Liver (tissue), 9 donors: ENCODE measurements around the gene PPP3CA. TPM values are rescaled to one million over a fixed set of nuclear protein-coding genes. Genes with fewer than 3 reads are reported as not detected.

Experiments used
- DNase-seq: peaks from one replicate; pipeline ENCODE4 v3.0.0-alpha.2; 2017; ENCODE audit warnings: low spot score
- H3K27ac ChIP-seq, 2 donors: one replicate each; pipeline ENCODE4 v1.7.0; 2013; ENCODE audit warnings: inconsistent platforms in 2 of 2, low read length in 2 of 2, control low read depth in 1 of 2, low read depth in 1 of 2, mild to moderate bottlenecking in 1 of 2
- H3K27me3 ChIP-seq, 4 donors: one replicate each; pipeline versions ENCODE4 v1.6.1 to v1.7.0; 2013; ENCODE audit warnings: low read length in 3 of 4, inconsistent platforms in 1 of 4, mild to moderate bottlenecking in 1 of 4, moderate library complexity in 1 of 4; ENCODE audit not compliant: control insufficient read depth in 4 of 4, insufficient read depth in 4 of 4
- H3K36me3 ChIP-seq, 4 donors: one replicate each; pipeline versions ENCODE4 v1.6.1 to v1.7.0; 2013; ENCODE audit warnings: low read length in 3 of 4, mild to moderate bottlenecking in 3 of 4, low read depth in 1 of 4, moderate library complexity in 1 of 4; ENCODE audit not compliant: control insufficient read depth in 4 of 4, insufficient read depth in 3 of 4
- H3K4me1 ChIP-seq, 4 donors: one replicate each; pipeline versions ENCODE4 v1.6.1 to v1.7.0; 2013; ENCODE audit warnings: low read length in 3 of 4, mild to moderate bottlenecking in 3 of 4, moderate library complexity in 1 of 4; ENCODE audit not compliant: control insufficient read depth in 4 of 4, insufficient read depth in 4 of 4
- H3K4me3 ChIP-seq, 3 donors: one replicate each; pipeline versions ENCODE4 v1.6.1 to v1.7.0; 2013; ENCODE audit warnings: low read length in 3 of 3, control low read depth in 1 of 3, low read depth in 1 of 3, mild to moderate bottlenecking in 1 of 3
- H3K9ac ChIP-seq, 2 donors: one replicate each; pipeline ENCODE4 v1.7.0; 2013; ENCODE audit warnings: low read length in 2 of 2, mild to moderate bottlenecking in 2 of 2, moderate library complexity in 2 of 2, control low read depth in 1 of 2, low read depth in 1 of 2
- H3K9me3 ChIP-seq, 4 donors: one replicate each; pipeline versions ENCODE4 v1.6.1 to v1.7.0; 2013; ENCODE audit warnings: low read length in 3 of 4; ENCODE audit not compliant: control insufficient read depth in 4 of 4
- EGR1 ChIP-seq, 2 donors: IDR thresholded peaks; 2 replicates each; pipeline ENCODE4 v1.6.1; 2016 to 2018; ENCODE audit warnings: antibody characterized with exemption in 2 of 2, low read depth in 2 of 2
- FOXA1 ChIP-seq: IDR thresholded peaks from 2 replicates; pipeline ENCODE4 v1.6.1; 2016; ENCODE audit warnings: antibody characterized with exemption
- FOXA2 ChIP-seq: IDR thresholded peaks from 2 replicates; pipeline ENCODE4 v1.6.1; 2016; ENCODE audit warnings: antibody characterized with exemption
- GABPA ChIP-seq, 2 donors: IDR thresholded peaks in 1 of 2; conservative IDR thresholded peaks in 1 of 2; 2 replicates each; pipeline ENCODE4 v1.6.1; 2016; ENCODE audit warnings: antibody characterized with exemption in 2 of 2, mild to moderate bottlenecking in 1 of 2, moderate library complexity in 1 of 2
- HNF4A ChIP-seq, 2 donors: conservative IDR thresholded peaks; 2 replicates each; pipeline ENCODE4 v1.6.1; 2016; ENCODE audit warnings: antibody characterized with exemption in 2 of 2, mild to moderate bottlenecking in 2 of 2
- HNF4G ChIP-seq: IDR thresholded peaks from 2 replicates; pipeline ENCODE4 v1.6.1; 2016; ENCODE audit warnings: antibody characterized with exemption
- JUND ChIP-seq, 2 donors: IDR thresholded peaks; 2 replicates each; pipeline ENCODE4 v1.6.1; 2016; ENCODE audit warnings: antibody characterized with exemption in 2 of 2
- SP1 ChIP-seq: IDR thresholded peaks from 2 replicates; pipeline ENCODE4 v1.6.1; 2018; ENCODE audit warnings: antibody characterized with exemption, mild to moderate bottlenecking
- TAF1 ChIP-seq: conservative IDR thresholded peaks from 2 replicates; pipeline ENCODE4 v1.6.1; 2016; ENCODE audit warnings: antibody characterized with exemption, mild to moderate bottlenecking
- ZBTB33 ChIP-seq: IDR thresholded peaks from 2 replicates; pipeline ENCODE4 v1.6.1; 2016; ENCODE audit warnings: antibody characterized with exemption
- WGBS: extraction: QIAGEN DNeasy Blood & Tissue Kit; methylation state at CpG from one replicate; pipeline ENCODE4 v1.1.7; 2013; 5-methylcytosine and 5-hydroxymethylcytosine counted together
- polyA plus RNA-seq, 2 donors: library from polyadenylated mRNA; stranded (reverse) in 1 of 2; unstranded in 1 of 2; fragments of 200-250 nt in 1 of 2; fragments of >200 nt in 1 of 2; fragmentation: Nextera tagmentation in 1 of 2; extraction: Ambion mirVana in 1 of 2; gene quantifications; one replicate each; pipeline versions ENCODE4 v1.2.1 to v1.2.3, GENCODE V29; 2013 to 2015
- total RNA-seq, 2 donors: library from RNA; depleted of rRNA; stranded (reverse); fragments of >200 nt; gene quantifications; one replicate each; pipeline ENCODE4 v1.2.3, GENCODE V29; 2014
- TF ChIP-seq, protein P1 (sequence below): IDR thresholded peaks from 2 replicates; pipeline ENCODE4 v1.6.1; 2016; ENCODE audit warnings: antibody characterized with exemption, mild to moderate bottlenecking
- TF ChIP-seq, protein P2 (sequence below): IDR thresholded peaks from 2 replicates; pipeline ENCODE4 v1.6.1; 2016; ENCODE audit warnings: antibody characterized with exemption
- TF ChIP-seq, protein P3 (sequence below): IDR thresholded peaks from 2 replicates; pipeline ENCODE4 v1.6.1; 2016; ENCODE audit warnings: antibody characterized with exemption
- donor health status: healthy.
- donor health status: healthy.
- donor health status: healthy.
- donor health status: healthy.
- donor health status: healthy.

Gene PPP3CA
- total and polyA plus RNA-seq, 4 donors, result 3.6 to 18.2 (median 14.2) TPM

- Histone ChIP-seq H3K4me1 (peaks cover 0 to 5% (median 2%) of the 10 kb centered on the region in 4 donors), H3K9me3 (peaks cover 0 to under 1% (median 0%) of the 10 kb centered on the region in 4 donors), H3K9ac (no peak overlapping the region), H3K27ac (no peak overlapping the region), H3K36me3 (no peaks in the 10 kb centered on the region), H3K4me3 (no peak overlapping the region), H3K27me3 (no peaks in the 10 kb centered on the region)
- no peak for DNase-seq
- WGBS, result 88% methylated on average over 3 of the region's 3 CpGs
- TF ChIP-seq TAF1 (no peak), FOXA2 (no peak), EGR1 (IDR thresholded peaks at IDR 0.05; ENCODE audit: low read depth in 2 of 2) (no peak), SP1 (no peak), GABPA (IDR thresholded peaks at IDR 0.05 in 1 of 2, conservative IDR thresholded peaks at IDR 0.05 in 1 of 2) (no peak), ZBTB33 (no peak)
- TF ChIP-seq, protein P1, sequence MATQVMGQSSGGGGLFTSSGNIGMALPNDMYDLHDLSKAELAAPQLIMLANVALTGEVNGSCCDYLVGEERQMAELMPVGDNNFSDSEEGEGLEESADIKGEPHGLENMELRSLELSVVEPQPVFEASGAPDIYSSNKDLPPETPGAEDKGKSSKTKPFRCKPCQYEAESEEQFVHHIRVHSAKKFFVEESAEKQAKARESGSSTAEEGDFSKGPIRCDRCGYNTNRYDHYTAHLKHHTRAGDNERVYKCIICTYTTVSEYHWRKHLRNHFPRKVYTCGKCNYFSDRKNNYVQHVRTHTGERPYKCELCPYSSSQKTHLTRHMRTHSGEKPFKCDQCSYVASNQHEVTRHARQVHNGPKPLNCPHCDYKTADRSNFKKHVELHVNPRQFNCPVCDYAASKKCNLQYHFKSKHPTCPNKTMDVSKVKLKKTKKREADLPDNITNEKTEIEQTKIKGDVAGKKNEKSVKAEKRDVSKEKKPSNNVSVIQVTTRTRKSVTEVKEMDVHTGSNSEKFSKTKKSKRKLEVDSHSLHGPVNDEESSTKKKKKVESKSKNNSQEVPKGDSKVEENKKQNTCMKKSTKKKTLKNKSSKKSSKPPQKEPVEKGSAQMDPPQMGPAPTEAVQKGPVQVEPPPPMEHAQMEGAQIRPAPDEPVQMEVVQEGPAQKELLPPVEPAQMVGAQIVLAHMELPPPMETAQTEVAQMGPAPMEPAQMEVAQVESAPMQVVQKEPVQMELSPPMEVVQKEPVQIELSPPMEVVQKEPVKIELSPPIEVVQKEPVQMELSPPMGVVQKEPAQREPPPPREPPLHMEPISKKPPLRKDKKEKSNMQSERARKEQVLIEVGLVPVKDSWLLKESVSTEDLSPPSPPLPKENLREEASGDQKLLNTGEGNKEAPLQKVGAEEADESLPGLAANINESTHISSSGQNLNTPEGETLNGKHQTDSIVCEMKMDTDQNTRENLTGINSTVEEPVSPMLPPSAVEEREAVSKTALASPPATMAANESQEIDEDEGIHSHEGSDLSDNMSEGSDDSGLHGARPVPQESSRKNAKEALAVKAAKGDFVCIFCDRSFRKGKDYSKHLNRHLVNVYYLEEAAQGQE, result no peak
- TF ChIP-seq, protein P2, sequence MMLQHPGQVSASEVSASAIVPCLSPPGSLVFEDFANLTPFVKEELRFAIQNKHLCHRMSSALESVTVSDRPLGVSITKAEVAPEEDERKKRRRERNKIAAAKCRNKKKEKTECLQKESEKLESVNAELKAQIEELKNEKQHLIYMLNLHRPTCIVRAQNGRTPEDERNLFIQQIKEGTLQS, result no peak
These were observed 7.9 kb upstream of the PPP3CA start for GRCh38 chr4:101355246-101355645.

DNA sequence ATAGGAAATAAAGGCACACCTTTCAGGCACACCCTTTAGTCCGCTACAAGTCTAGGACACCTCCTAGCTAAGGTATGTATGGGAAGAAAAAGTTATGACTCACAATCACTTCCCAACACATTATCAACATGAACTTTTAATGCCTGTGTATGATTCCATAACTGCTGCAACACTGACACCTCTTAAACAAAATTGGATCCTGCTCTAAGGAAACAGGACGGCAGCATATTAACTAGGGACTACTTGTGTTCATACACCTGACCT lies 2.4 kb upstream of the PPP3CA start:
- Histone ChIP-seq H3K4me1 (peaks cover 1 to 25% (median 15%) of the 10 kb centered on the region in 4 donors), H3K9ac (no peak overlapping the region), H3K4me3 (no peak overlapping the region), H3K27me3 (no peaks in the 10 kb centered on the region), H3K9me3 (no peaks in the 10 kb centered on the region), H3K27ac (no peak overlapping the region), H3K36me3 (no peaks in the 10 kb centered on the region)
- 90% methylated on average over 2 of the region's 2 CpGs for WGBS
- DNase-seq, result no peak
- TF ChIP-seq HNF4G (no peak), JUND (IDR thresholded peaks at IDR 0.05) (no peak), FOXA1 (no peak), HNF4A (conservative IDR thresholded peaks at IDR 0.05) (no peak), ZBTB33 (no peak), SP1 (no peak)
- TF ChIP-seq, protein P1, result no peak
- TF ChIP-seq, protein P3, sequence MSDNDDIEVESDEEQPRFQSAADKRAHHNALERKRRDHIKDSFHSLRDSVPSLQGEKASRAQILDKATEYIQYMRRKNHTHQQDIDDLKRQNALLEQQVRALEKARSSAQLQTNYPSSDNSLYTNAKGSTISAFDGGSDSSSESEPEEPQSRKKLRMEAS, result no peak
